Kidney (tissue), 14 donors: ENCODE data around the gene GRIP2. TPM values are rescaled to one million over a fixed set of nuclear protein-coding genes. Genes with fewer than 3 reads are reported as not detected.

ENCODE experiments used
- DNase-seq, 5 donors: peaks; one replicate each; pipeline ENCODE4 v3.0.0-alpha.2; 2013 to 2020
- FAIRE-seq: peaks from 2 replicates; lab custom pipeline; 2012; peaks lifted over from hg19 to GRCh38; lab: Jason Lieb, UNC
- H3K27ac ChIP-seq, 2 donors: one replicate each; pipeline ENCODE4 v1.7.0; 2013; ENCODE audit warnings: low read depth in 2 of 2, low read length in 2 of 2, inconsistent platforms in 1 of 2
- H3K27me3 ChIP-seq: one replicate; pipeline ENCODE4 v1.7.1; 2013; ENCODE audit warnings: low read length, inconsistent platforms; ENCODE audit not compliant: control insufficient read depth, insufficient read depth
- H3K36me3 ChIP-seq, 3 donors: one replicate each; pipeline versions ENCODE4 v1.7.0 to v1.7.1; 2013; ENCODE audit warnings: low read length in 3 of 3, control low read depth in 1 of 3, inconsistent platforms in 1 of 3; ENCODE audit not compliant: insufficient read depth in 3 of 3, control insufficient read depth in 2 of 3
- H3K4me1 ChIP-seq, 3 donors: one replicate each; pipeline versions ENCODE4 v1.7.0 to v1.7.1; 2013; ENCODE audit warnings: low read length in 3 of 3, inconsistent platforms in 1 of 3, low read depth in 1 of 3; ENCODE audit not compliant: control insufficient read depth in 2 of 3, insufficient read depth in 2 of 3
- H3K4me3 ChIP-seq, 3 donors: one replicate each; pipeline versions ENCODE4 v1.7.0 to v1.8.1; 2013; ENCODE audit warnings: low read length in 3 of 3, control low read depth in 1 of 3, inconsistent platforms in 1 of 3
- H3K9ac ChIP-seq, 3 donors: one replicate each; pipeline versions ENCODE4 v1.7.0 to v1.7.1; 2013; ENCODE audit warnings: low read length in 3 of 3, control low read depth in 1 of 3, inconsistent platforms in 1 of 3
- H3K9me3 ChIP-seq, 3 donors: one replicate each; pipeline versions ENCODE4 v1.7.0 to v1.7.1; 2013; ENCODE audit warnings: low read length in 3 of 3, control low read depth in 1 of 3, inconsistent platforms in 1 of 3; ENCODE audit not compliant: control insufficient read depth in 2 of 3, insufficient read depth in 1 of 3
- intact Hi-C: fragments of 100-400 bp; cut with DNase I; formaldehyde crosslinking; loops from one replicate; pipeline ENCODE4 v1.11.1; 2022
- polyA plus RNA-seq: library from polyadenylated mRNA; stranded (reverse); fragments of 350-450 nt; fragmentation: Illumina TruSeq; extraction: RNeasy Lipid Tissue Mini Kit (QIAGEN cat#74804); gene quantifications from one replicate; pipeline ENCODE4 v1.2.3, GENCODE V29; 2014; ENCODE audit warnings: low read depth, low replicate concordance; ENCODE audit not compliant: insufficient read depth
- total RNA-seq: library from RNA; stranded (reverse); fragmentation: NEBNext Ultra II Directional; extraction: Animal tissue kit (Norgen Biotek cat#: 25700); gene quantifications from one replicate; pipeline ENCODE4 v1.2.1, GENCODE V29; 2021
- TF ChIP-seq, protein P1 (sequence below): IDR thresholded peaks from 3 replicates; pipeline ENCODE4 v1.5.1; 2012; ENCODE audit warnings: mild to moderate bottlenecking, moderate library complexity, borderline replicate concordance; ENCODE audit not compliant: insufficient read depth; ENCODE audit errors: extremely low read depth
- donor health status: control.
- donor health status: control.
- donor health status: control.
- donor health status: control.
- donor health status: control.
- donor health status: DM: yes; HTN: yes; CAD: no.
- donor health status: Normal renal cell carcinoma (clear cell type).

GRIP2 gene
- total and polyA plus RNA-seq, 2 donors from 2014 or later = 3.0 to 3.2 TPM

DNA sequence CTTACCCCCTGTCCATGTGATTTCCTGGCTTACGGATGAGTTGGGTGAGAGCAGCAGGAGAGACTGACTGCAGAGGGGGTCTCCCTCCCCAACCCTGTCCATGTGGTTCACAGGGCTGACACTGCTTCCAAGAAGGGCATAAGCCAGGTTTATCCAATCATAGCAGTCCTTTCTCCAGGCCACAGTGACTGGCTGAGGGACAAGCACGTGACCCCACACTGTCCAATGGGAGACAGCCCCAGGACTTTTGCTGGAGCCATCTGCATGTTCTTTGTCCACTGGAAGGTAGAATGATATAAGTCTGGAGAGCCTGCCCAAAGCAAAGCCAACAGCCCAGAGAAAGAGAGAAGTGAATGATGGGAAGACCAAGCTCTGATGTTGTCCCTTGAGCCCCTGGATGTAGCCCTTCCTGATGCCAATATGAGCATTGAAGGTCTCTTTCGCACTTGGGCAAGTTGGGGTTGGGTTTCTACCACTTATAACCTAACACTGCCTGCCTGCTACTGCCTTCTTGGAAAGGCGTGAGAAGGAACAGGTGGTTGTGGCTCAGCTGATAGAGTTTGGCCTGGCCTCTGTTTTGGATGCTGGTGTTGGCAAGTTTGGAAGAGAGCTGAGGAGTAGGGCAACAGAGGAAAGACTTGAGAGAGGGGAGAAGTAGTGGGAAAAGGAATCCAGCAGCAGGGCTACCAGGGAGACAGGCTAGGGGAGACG is 41.3 kb upstream of the GRIP2 start:
- Histone ChIP-seq H3K36me3 (no peaks in the 10 kb centered on the region), H3K4me1 (no peaks in the 10 kb centered on the region), H3K27ac (no peak overlapping the region), H3K9me3 (no peaks in the 10 kb centered on the region), H3K27me3 (no peaks in the 10 kb centered on the region), H3K4me3 (no peak overlapping the region), H3K9ac (no peak overlapping the region)
- no peak for FAIRE-seq
- intact Hi-C loops = no loop called here
- no peak for DNase-seq
- TF ChIP-seq, protein P1, sequence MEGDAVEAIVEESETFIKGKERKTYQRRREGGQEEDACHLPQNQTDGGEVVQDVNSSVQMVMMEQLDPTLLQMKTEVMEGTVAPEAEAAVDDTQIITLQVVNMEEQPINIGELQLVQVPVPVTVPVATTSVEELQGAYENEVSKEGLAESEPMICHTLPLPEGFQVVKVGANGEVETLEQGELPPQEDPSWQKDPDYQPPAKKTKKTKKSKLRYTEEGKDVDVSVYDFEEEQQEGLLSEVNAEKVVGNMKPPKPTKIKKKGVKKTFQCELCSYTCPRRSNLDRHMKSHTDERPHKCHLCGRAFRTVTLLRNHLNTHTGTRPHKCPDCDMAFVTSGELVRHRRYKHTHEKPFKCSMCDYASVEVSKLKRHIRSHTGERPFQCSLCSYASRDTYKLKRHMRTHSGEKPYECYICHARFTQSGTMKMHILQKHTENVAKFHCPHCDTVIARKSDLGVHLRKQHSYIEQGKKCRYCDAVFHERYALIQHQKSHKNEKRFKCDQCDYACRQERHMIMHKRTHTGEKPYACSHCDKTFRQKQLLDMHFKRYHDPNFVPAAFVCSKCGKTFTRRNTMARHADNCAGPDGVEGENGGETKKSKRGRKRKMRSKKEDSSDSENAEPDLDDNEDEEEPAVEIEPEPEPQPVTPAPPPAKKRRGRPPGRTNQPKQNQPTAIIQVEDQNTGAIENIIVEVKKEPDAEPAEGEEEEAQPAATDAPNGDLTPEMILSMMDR = no peak

DNA sequence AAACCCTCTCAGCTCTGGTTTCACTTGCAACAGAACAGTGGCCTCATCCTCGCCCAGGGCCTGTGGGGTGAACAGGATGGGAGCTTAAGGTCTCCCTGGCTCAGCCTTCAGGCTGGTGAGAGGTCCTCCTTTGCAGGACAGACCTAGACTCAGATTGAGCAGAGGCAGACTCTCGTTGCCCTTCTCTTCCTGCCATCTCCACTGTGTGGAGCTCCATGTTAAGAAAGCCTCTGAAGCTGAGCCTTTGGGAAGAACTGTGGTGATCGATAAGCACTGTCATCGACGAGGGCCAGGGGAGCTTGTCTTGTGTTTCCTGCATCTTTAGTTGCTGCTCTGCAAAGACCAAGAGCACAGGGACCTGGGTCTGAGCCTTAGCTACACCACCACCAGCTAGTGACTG is 37.8 kb upstream of the GRIP2 start:
- Histone ChIP-seq H3K9ac (no peak overlapping the region), H3K27me3 (no peaks in the 10 kb centered on the region), H3K36me3 (no peaks in the 10 kb centered on the region), H3K4me3 (no peak overlapping the region), H3K27ac (no peak overlapping the region), H3K9me3 (no peaks in the 10 kb centered on the region), H3K4me1 (no peaks in the 10 kb centered on the region)
- no peak for DNase-seq
- TF ChIP-seq, protein P1 = no peak
- intact Hi-C loops = no loop called here
- FAIRE-seq = no peak

DNA sequence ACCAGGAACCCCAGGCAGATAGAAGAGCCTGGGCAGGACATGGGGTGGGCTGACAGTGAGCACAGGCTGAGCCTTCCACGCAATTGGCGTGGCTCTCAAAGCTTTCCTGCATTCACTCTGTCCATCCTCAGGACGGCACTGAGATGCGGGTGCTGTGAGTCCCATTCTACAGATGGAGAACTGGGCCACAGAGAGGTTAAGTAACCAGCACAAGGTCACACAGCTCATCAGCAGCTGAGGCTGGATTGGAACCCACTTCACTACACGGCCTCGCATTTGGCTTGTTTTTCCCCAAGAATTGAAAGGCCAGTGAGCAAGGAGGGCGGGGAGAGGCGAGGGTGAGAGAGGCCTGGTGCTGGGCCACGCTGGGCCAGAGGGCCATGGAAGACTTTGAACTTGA is 36.0 kb upstream of the GRIP2 start:
- H3K9me3 ChIP-seq = no peaks in the 10 kb centered on the region
- intact Hi-C loops = no loop called here
- FAIRE-seq (no peak), DNase-seq (no peak)
- no peak overlapping the region for H3K27ac ChIP-seq
- no peak overlapping the region for H3K4me3 ChIP-seq
- no peaks in the 10 kb centered on the region for H3K27me3 ChIP-seq
- no peaks in the 10 kb centered on the region for H3K36me3 ChIP-seq
- TF ChIP-seq, protein P1 = no peak
- H3K4me1 ChIP-seq = no peaks in the 10 kb centered on the region
- H3K9ac ChIP-seq = no peak overlapping the region
